GM13977 (cell line): ENCODE data around the gene LGR6.

Experiments
- DNase-seq: peaks from one replicate; pipeline ENCODE4 v3.0.0; 2012; ENCODE audit warnings: low spot score
- CTCF ChIP-seq: IDR thresholded peaks from 2 replicates; pipeline ENCODE4 v1.5.1; 2012; ENCODE audit warnings: mild to moderate bottlenecking, control low read depth; ENCODE audit not compliant: insufficient read depth; ENCODE audit errors: extremely low read depth, missing control alignments
- in situ Hi-C: fragments of 300-500 bp; cut with MboI; formaldehyde crosslinking; loops from one replicate; pipeline ENCODE4 v1.12.0; 2022; ENCODE audit warnings: low sequenced_read_pairs, low pct_unique_long_range_greater_than_20kb, mixed read lengths, inconsistent platforms; ENCODE audit not compliant: unreplicated experiment

LGR6 gene

GRCh38 chr1:202317941-202318925, 124.6 kb downstream of the LGR6 start:
- TF ChIP-seq CTCF, result no peak
- DNase-seq, result no peak
- in situ Hi-C loops, result no loop called here

GRCh38 chr1:202319381-202320080, 125.9 kb downstream of the LGR6 start:
- DNase-seq, result no peak
- in situ Hi-C loops, result no loop called here
- no peak for TF ChIP-seq CTCF

DNA sequence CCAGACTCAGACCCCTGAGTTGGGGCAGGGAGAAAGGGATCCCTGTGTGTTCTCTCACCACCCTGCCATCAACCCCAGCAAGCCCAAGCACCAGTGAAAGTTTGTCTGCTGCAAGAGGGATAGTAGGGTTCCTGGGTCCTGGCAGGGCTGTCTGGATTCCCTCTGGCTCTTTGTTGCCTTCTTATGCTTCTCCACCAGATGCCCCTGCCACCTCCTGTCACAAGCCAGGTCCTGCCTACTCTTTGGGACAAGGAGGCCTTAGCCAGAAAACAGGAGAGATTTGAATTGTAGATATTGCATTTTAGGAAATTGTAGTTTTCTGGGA, 126.4 kb downstream of the LGR6 start:
- TF ChIP-seq CTCF, result no peak
- DNase-seq, result no peak
- in situ Hi-C loops, result no loop called here

DNA sequence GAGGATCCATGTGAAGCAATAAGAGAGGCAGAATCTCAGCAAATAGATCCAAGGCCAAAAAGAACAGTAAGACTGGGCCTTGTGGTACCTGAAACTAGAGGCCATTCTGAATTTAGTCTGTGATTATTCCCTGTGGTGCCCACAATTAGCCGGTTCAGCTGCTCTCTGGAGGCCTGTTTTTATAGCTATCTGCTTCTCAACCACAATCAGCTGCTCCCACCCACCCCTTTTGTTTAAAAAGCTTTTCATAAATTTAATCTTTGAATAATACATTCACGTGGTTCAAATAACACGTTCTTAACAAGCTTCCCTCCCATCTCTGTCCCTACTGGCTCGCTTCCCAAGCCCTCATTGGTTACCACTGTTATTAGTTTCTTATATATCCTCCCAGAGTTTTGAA, 130.1 kb downstream of the LGR6 start:
- in situ Hi-C loops, result no loop called here
- TF ChIP-seq CTCF, result no peak
- no peak for DNase-seq

DNA sequence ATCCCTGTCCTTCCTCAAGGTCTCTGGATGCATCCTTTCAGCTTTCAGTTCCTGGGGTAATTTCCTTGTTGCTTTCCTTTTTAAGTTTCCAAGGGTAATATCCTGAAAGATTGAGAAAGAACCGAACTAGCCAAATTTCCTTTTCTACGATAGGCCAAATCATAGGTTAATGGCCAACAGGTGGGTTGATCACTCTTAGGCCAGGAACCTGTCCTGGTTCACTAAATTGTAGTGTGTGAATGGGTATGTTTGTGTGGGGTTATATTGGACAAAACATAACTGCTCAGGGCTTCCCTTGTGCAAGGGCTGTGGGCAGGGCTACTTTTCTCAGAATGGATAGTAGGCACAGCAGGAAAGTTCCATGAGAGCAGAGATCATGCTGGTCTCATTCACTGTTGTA, 131.0 kb downstream of the LGR6 start:
- in situ Hi-C loops, result no loop called here
- TF ChIP-seq CTCF, result no peak
- no peak for DNase-seq

DNA sequence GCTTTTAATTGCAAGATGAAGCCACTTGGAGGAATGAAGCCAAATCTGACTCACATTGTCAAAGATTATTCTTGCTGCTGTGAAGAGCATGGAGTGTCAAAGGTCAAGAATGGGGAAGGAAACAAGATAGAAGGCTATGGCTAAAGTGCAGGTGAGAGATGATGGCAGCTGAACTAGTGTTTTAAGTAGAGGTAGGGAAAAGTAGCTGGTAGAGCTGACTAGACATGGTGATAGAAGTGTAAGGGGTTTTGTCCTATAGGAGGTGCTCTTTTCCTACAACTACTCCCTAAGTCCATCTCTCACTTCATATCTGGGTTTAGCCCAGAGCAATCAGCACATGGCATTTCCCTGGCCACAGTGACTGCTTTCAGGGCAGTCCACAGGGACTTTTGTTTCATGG, 136.3 kb downstream of the LGR6 start:
- no peak for TF ChIP-seq CTCF
- in situ Hi-C loops, result no loop called here
- DNase-seq, result peak; percentile 12
